Erythroblast (primary cell): ENCODE data around the gene HPCAL1.

Experiments used
- GATA1 ChIP-seq: IDR thresholded peaks from 2 replicates; pipeline ENCODE4 v1.6.1; 2011; ENCODE audit warnings: low read depth, mild to moderate bottlenecking, control low read depth, low read length, moderate library complexity
- POLR2A ChIP-seq: IDR thresholded peaks from 2 replicates; pipeline ENCODE4 v1.6.1; 2011; ENCODE audit warnings: mild to moderate bottlenecking, low read length

DNA sequence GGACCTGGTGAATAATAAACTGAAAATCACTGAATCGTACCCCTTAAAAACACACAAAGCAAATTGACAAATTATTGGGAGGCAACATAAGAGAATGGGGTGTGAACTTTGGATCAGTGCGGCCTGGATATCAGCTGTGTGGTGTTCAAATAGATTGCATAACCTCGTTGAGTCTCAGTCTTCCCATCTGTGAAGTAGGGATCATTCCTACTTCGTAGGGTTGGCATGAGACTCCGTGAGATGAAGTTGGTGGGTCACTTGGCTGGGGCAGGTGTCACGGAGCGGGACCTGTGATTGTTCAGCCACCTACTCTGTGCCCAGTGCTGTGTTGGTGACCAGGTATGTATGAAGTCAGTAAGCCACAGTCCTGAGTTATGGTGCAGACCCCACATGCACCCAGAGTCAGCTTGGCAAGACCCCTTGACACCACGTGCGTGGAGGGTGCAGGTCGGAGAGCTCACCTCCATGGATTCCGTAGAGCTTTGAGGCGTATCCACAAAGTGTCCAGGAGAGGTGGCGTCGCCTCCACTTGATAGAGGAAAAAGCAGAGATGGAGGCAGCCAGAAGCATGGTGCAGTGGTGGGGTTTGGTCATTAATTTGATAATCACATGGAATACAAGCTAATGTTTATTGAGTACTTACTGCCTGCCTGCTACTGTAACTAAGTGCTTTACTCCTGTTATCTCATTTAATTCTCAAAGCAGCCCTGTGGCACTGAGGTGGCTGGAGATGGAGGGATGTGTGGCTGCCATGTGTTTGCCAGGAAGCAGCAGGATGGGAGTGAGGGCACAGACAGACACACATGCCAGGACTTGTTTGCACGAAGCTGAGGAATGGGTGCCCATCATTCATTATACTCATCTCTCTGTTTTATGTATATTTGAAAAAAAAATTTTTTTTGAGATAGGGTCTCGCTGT, 35.8 kb downstream of the HPCAL1 start:
- TF ChIP-seq POLR2A: no peak
- TF ChIP-seq GATA1: no peak
